ENCODE measurements around the gene TMEM116. TPM values are rescaled to one million over a fixed set of nuclear protein-coding genes. Genes with fewer than 3 reads are reported as not detected.
"Not testable (repeated sequence)": the region's sequence is repeated elsewhere in the genome, so short reads cannot be mapped to it uniquely, and the experiment has no call there.

TMEM116 gene
- total and polyA plus RNA-seq, 9 donors, result 9.8 to 14.4 (median 12.5) TPM

GRCh38 chr12:111978545-111978944 is 34.4 kb downstream of the TMEM116 start:
- DNase-seq, result no peak

DNA sequence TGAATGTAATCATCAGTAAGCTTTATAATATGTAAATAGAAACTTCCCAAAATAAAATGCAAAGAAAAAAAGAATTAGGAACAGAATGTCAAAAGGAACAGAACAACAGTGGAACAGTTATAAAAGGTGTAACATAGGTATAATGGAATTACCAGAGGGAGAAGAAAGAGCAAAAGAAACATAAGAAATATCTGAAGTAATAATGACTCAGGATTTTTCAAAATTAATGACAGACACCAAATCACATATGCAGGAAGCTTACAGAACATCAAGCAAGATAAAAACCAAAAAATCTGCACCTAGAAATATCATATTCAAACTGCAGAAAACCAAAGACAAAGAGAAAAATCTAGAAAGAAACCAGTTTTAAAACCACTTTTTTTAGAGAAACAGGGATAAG is 36.1 kb downstream of the TMEM116 start:
- Histone ChIP-seq H3K36me3 (ENCODE audit: control insufficient read depth, insufficient read depth, low read length) (no peaks in the 10 kb centered on the region), H3K4me1 (ENCODE audit: control insufficient read depth, insufficient read depth, low read length) (no peaks in the 10 kb centered on the region), H3K4me3 (ENCODE audit: low read length) (no peak overlapping the region), H3K27ac (ENCODE audit: low read length) (no peak overlapping the region), H3K27me3 (ENCODE audit: control insufficient read depth, insufficient read depth, low read length) (no peaks in the 10 kb centered on the region), H3K9me3 (replicated peaks; ENCODE audit: control insufficient read depth, low read depth, low read length) (no peaks in the 10 kb centered on the region)
- DNase-seq, result no peak

More at GRCh38 chr12:111978545-111978944, 34.4 kb downstream of the TMEM116 start:
- no peaks in the 10 kb centered on the region for H3K9me3 ChIP-seq (replicated peaks; ENCODE audit: control insufficient read depth, low read depth, low read length)
- H3K27ac ChIP-seq (ENCODE audit: low read length), result no peak overlapping the region
- H3K36me3 ChIP-seq (ENCODE audit: control insufficient read depth, insufficient read depth, low read length), result no peaks in the 10 kb centered on the region
- H3K4me1 ChIP-seq (ENCODE audit: control insufficient read depth, insufficient read depth, low read length), result no peaks in the 10 kb centered on the region
- H3K4me3 ChIP-seq (ENCODE audit: low read length), result no peak overlapping the region
- H3K27me3 ChIP-seq (ENCODE audit: control insufficient read depth, insufficient read depth, low read length), result no peaks in the 10 kb centered on the region

DNA sequence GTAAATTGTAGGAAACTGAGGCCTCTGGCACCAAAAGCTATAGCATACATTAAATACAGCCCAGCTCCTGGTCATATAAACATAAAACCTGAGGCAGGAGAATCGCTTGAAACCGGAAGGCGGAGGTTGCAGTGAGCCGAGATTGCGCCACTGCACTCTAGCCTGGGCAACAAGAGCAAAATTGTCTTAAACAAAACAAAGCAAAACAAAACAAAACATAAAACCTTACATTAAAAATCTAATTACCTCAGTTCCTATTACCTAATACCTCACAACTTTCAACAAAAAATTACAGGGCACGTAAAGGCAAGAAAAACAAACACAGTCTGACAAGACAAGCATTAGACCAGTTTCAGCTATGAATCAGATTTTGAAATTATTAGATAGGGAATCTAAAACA is 36.7 kb downstream of the TMEM116 start:
- Histone ChIP-seq H3K36me3 (ENCODE audit: control insufficient read depth, insufficient read depth, low read length) (no peaks in the 10 kb centered on the region), H3K9me3 (replicated peaks; ENCODE audit: control insufficient read depth, low read depth, low read length) (no peaks in the 10 kb centered on the region), H3K27me3 (ENCODE audit: control insufficient read depth, insufficient read depth, low read length) (no peaks in the 10 kb centered on the region), H3K27ac (ENCODE audit: low read length) (no peak overlapping the region), H3K4me3 (ENCODE audit: low read length) (no peak overlapping the region), H3K4me1 (ENCODE audit: control insufficient read depth, insufficient read depth, low read length) (no peaks in the 10 kb centered on the region)
- 70% methylated on average over 3 of the region's 6 CpGs for WGBS (ENCODE audit: insufficient coverage)
- no peak for DNase-seq

DNA sequence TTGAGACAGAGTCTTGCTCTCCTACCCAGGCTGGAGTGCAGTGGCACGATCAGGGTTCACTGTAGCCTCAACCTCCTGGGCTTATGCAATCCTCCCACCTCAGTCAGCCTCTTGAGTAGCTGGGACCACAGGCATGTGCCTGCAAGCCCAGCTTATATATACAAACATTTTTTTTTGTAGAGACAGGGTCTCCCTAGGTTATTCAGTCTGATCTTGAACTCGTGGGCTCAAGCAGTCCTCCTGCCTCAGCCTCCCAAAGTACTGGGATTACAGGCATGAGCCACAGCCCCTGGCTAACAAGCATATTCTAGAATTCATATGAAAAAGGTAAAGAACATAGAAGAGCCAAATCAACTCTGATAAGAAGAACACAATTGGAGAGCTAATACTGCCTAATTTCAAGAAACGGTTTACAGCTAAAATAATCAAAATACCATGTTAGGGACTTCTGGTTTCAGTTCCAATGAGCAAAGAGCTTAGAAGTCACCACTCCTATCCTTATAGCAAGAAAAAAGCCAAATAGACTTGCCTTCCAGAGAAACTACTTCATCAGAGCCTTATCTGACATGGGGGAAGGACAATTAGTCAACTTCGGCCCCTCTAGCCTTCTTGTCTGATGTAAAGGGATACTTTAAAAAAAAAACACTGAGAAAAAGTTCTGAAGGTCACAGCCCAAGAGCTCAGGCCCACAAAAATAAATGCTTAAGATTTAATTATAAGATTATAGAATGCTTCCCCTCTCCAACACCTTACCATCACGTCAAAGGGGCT is 37.6 kb downstream of the TMEM116 start:
- DNase-seq, result no peak
- no peaks in the 10 kb centered on the region for H3K36me3 ChIP-seq (ENCODE audit: control insufficient read depth, insufficient read depth, low read length)
- peaks cover 5% of the 10 kb centered on the region for H3K9me3 ChIP-seq (replicated peaks; ENCODE audit: control insufficient read depth, low read depth, low read length)
- 90% methylated on average over 1 of the region's 5 CpGs for WGBS (ENCODE audit: insufficient coverage)
- no peak overlapping the region for H3K4me3 ChIP-seq (ENCODE audit: low read length)
- no peaks in the 10 kb centered on the region for H3K27me3 ChIP-seq (ENCODE audit: control insufficient read depth, insufficient read depth, low read length)
- no peaks in the 10 kb centered on the region for H3K4me1 ChIP-seq (ENCODE audit: control insufficient read depth, insufficient read depth, low read length)
- H3K27ac ChIP-seq (ENCODE audit: low read length), result no peak overlapping the region

DNA sequence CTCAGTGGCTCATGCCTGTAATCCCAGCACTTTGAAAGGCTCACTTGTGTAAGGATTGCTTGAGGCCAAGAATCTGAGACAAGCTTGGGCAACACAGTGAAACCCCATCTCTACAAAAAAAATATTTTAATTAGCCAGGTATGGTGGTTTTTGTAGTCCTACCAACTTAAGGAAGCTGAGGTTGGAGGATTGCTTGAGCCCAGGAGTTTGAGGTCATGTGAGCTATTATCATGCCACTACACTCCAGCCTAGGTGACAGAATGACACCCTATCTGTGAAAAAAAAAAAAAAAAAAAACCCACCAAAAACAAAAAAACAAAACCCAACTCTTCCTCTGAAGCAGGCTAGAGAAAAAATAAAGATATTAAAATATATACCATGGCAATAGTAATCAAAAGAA is 41.2 kb downstream of the TMEM116 start:
- no peak for DNase-seq
- Histone ChIP-seq H3K36me3 (ENCODE audit: control insufficient read depth, insufficient read depth, low read length) (no peaks in the 10 kb centered on the region), H3K27ac (ENCODE audit: low read length) (no peak overlapping the region), H3K4me1 (ENCODE audit: control insufficient read depth, insufficient read depth, low read length) (no peaks in the 10 kb centered on the region), H3K4me3 (ENCODE audit: low read length) (no peak overlapping the region), H3K9me3 (replicated peaks; ENCODE audit: control insufficient read depth, low read depth, low read length) (peaks cover 5% of the 10 kb centered on the region), H3K27me3 (ENCODE audit: control insufficient read depth, insufficient read depth, low read length) (no peaks in the 10 kb centered on the region)

DNA sequence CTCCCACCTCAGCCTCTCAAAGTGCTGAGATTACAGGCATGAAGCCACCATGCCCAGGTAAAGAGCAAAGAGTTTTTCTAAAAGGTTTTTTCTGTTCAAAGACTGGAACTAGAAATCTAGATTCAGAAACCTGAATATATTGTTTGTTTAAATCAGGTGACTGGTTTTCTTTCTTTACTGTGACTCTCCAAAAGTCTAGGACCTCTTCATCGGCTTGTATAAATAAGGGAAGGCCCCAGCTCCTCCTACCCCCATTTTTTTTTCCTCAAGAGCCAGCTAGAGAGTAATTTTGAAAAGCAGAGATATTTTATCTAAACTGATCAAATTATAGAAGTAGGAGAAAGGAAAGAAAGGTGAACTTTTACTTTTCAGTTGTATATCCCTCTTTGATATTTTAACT is 48.0 kb downstream of the TMEM116 start:
- Histone ChIP-seq H3K27ac (ENCODE audit: low read length) (no peak overlapping the region), H3K36me3 (ENCODE audit: control insufficient read depth, insufficient read depth, low read length) (no peaks in the 10 kb centered on the region), H3K4me1 (ENCODE audit: control insufficient read depth, insufficient read depth, low read length) (no peaks in the 10 kb centered on the region), H3K9me3 (replicated peaks; ENCODE audit: control insufficient read depth, low read depth, low read length) (no peaks in the 10 kb centered on the region), H3K27me3 (ENCODE audit: control insufficient read depth, insufficient read depth, low read length) (no peaks in the 10 kb centered on the region), H3K4me3 (ENCODE audit: low read length) (no peak overlapping the region)
- no CpG with 5 or more reads among the region's 1 CpG for WGBS (ENCODE audit: insufficient coverage)
- no peak for DNase-seq

DNA sequence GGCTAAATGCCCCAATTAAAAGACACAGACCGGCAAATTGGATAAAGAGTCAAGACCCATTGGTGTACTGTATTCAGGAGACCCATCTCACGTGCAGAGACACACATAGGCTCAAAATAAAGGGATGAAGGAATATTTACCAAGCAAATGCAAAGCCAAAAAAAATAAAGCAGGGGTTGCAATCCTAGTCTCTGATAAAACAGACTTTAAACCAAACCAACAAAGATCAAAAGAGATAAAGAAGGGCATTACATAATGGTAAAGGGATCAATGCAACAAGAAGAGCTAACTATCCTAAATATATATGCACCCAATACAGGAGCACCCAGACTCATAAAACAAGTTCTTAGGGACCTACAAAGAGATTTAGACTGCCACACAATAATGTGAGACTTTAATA is 53.4 kb downstream of the TMEM116 start:
- H3K4me1 ChIP-seq (ENCODE audit: control insufficient read depth, insufficient read depth, low read length); H3K36me3 ChIP-seq (ENCODE audit: control insufficient read depth, insufficient read depth, low read length); H3K27me3 ChIP-seq (ENCODE audit: control insufficient read depth, insufficient read depth, low read length); DNase-seq; H3K27ac ChIP-seq (ENCODE audit: low read length); H3K4me3 ChIP-seq (ENCODE audit: low read length); H3K9me3 ChIP-seq (replicated peaks; ENCODE audit: control insufficient read depth, low read depth, low read length): not testable (repeated sequence)
- WGBS (ENCODE audit: insufficient coverage), result no CpG with 5 or more reads among the region's 2 CpGs

DNA sequence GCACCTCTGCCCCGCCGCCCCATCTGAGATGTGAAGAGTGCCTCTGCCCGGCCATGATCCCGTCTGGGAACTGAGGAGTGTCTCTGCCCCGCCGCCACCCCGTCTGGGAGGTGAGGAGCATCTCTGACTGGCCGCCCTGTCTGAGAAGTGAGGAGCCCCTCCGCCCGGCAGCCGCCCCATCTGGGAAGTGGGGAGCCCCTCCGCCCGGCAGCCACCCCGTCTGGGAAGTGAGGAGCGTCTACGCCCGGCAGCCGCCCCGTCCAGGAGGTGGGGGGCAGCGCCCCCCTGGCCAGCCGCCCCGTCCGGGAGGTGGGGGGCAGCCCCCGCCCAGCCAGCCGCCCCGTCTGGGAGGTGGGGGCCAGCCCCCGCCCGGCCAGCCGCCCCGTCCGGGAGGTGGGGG is 55.7 kb downstream of the TMEM116 start:
- 98% methylated on average over 21 of the region's 31 CpGs for WGBS (ENCODE audit: insufficient coverage)
- H3K4me3 ChIP-seq (ENCODE audit: low read length), result not testable (repeated sequence)

GRCh38 chr12:111954969-111955368 is 58.0 kb downstream of the TMEM116 start:
- WGBS (ENCODE audit: insufficient coverage), result 100% methylated on average over 3 of the region's 5 CpGs
- no peak overlapping the region for H3K4me3 ChIP-seq (ENCODE audit: low read length)
- H3K27me3 ChIP-seq (ENCODE audit: control insufficient read depth, insufficient read depth, low read length), result no peaks in the 10 kb centered on the region
- peaks cover 3% of the 10 kb centered on the region for H3K9me3 ChIP-seq (replicated peaks; ENCODE audit: control insufficient read depth, low read depth, low read length)
- no peaks in the 10 kb centered on the region for H3K36me3 ChIP-seq (ENCODE audit: control insufficient read depth, insufficient read depth, low read length)
- no peak for DNase-seq
- H3K27ac ChIP-seq (ENCODE audit: low read length), result no peak overlapping the region
- H3K4me1 ChIP-seq (ENCODE audit: control insufficient read depth, insufficient read depth, low read length), result no peaks in the 10 kb centered on the region

More for the DNA sequence above, 55.7 kb downstream of the TMEM116 start:
- H3K4me1 ChIP-seq (ENCODE audit: control insufficient read depth, insufficient read depth, low read length); H3K9me3 ChIP-seq (replicated peaks; ENCODE audit: control insufficient read depth, low read depth, low read length); H3K27me3 ChIP-seq (ENCODE audit: control insufficient read depth, insufficient read depth, low read length); H3K27ac ChIP-seq (ENCODE audit: low read length); H3K36me3 ChIP-seq (ENCODE audit: control insufficient read depth, insufficient read depth, low read length); DNase-seq: not testable (repeated sequence)

GRCh38 chr12:111953455-111953854 is 59.5 kb downstream of the TMEM116 start:
- WGBS (ENCODE audit: insufficient coverage), result 77% methylated on average over 3 of the region's 4 CpGs
- no peak overlapping the region for H3K4me3 ChIP-seq (ENCODE audit: low read length)
- no peaks in the 10 kb centered on the region for H3K27me3 ChIP-seq (ENCODE audit: control insufficient read depth, insufficient read depth, low read length)
- no peak overlapping the region for H3K27ac ChIP-seq (ENCODE audit: low read length)
- peaks cover 3% of the 10 kb centered on the region for H3K9me3 ChIP-seq (replicated peaks; ENCODE audit: control insufficient read depth, low read depth, low read length)
- H3K36me3 ChIP-seq (ENCODE audit: control insufficient read depth, insufficient read depth, low read length), result no peaks in the 10 kb centered on the region
- DNase-seq, result peak; percentile 6
- H3K4me1 ChIP-seq (ENCODE audit: control insufficient read depth, insufficient read depth, low read length), result no peaks in the 10 kb centered on the region
